DMS53 (cell line): ENCODE measurements around the gene CHCT1.
"Not testable (repeated sequence)": the region's sequence is repeated elsewhere in the genome, so short reads cannot be mapped to it uniquely, and the experiment has no call there.

Source experiments
- DNase-seq: peaks from one replicate; lab custom pipeline; 2025; lab: John Stamatoyannopoulos, UW

CHCT1 gene

DNA sequence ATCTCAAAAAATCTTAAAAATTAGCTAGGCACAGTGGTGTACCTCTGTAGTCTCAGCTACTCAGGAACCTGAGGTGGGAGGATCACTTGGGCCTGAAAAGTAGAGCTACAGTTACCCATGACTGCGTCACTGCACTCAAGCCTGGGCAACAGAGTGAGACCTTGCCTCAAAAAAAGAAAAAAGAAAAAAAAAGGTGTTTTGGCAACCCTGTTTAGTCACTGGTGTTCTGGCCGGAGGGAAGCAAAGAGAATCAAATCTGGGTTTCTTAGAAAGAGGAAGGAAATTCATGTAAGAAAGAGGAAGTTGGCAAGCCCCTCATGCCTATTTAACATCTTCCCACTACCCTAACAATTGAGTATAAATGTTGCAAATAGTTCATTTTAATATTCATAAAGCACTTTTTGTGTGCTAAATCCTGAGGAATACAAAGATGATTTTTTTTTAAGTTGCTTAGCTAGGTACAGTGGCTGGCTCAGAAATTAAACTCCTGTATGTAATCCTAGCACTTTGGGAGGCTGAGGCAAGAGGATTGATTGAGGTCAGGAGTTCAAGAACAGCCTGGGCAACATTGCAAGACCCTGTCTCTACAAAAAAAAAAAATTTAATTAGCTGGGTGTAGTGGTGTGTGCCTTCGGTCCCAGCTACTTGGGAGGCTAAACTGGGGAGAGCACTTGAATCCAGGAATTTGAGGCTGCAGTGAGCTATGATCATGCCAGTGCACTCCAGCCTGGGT, 23.9 kb upstream of the CHCT1 start:
- DNase-seq, result no peak

- DNase-seq, result no peak
Observed at GRCh38 chr17:60401819-60402218, 20.5 kb upstream of the CHCT1 start.

DNA sequence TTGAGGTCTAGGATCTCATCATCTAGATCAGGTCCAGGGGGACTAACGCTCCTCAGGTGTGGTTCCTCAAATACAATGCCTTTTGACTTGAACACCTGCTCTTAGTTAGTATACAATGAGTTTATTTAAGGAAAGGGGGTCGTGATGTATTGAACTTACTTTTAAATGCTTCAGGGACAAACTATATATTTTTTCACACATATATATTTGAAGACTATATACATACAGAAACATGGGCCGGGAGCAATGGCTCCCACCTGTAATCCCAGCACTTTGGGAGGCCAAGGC, 18.8 kb upstream of the CHCT1 start:
- no peak for DNase-seq

DNA sequence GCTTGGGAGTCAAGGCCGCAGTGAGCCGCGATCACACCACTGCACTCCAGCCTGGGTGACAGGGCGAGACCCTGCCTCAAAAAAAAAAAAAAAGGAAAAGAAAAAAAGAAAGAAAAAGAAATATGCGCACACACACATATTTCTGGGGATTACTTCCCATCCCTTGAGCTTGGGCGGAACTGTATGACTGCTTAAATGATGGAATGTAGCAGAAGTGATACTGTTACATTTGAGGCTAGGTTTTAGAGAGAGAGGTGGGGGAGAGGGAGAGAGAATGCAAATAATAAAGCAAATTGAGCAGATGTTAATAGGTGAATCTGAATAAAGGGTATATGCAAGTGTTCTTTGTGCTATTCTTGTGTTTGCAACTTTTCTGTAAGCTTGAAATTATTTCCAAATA, 18.3 kb upstream of the CHCT1 start:
- DNase-seq, result no peak

- no peak for DNase-seq
Observed at GRCh38 chr17:60406887-60407286, 15.4 kb upstream of the CHCT1 start.

DNA sequence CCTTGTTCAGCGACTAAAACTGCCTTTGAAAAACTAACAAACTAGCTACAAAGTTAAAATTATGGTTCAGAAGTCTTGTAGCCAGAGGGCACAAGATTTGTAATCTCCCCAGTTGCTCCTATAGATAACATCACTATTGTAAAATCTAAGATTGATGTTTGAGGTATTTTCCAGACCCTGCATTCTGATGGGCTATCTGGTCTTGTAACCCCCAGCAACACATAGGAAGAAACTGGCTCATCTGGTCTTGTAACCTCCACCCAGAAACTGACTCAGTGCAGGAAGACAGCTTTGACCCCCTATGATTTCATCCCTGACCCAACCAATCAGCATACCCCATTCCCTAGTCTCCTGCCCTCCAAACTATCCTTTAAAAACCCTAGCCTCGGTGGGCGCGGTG, 12.3 kb upstream of the CHCT1 start:
- DNase-seq, result no peak

DNA sequence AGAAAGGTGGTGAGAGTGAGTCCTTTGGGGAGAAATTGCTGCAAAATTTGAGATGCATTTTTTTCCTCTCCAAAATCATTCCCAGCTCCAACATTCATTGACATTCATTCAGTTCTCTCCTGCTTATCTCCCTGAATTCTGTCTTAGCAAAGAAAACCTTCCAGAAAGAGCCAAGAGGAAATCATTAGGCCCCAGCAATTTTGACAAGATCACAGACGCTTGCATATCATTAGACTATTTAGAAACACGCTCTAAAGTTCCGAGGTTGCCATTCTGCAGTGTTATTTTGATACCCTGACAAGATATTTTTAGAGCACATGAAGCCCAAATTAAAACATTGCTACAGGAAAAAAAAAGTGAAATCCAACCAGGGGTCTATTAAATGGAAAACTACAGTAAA, 9.6 kb upstream of the CHCT1 start:
- DNase-seq, result no peak

GRCh38 chr17:60415146-60415545, 7.1 kb upstream of the CHCT1 start:
- no peak for DNase-seq

DNA sequence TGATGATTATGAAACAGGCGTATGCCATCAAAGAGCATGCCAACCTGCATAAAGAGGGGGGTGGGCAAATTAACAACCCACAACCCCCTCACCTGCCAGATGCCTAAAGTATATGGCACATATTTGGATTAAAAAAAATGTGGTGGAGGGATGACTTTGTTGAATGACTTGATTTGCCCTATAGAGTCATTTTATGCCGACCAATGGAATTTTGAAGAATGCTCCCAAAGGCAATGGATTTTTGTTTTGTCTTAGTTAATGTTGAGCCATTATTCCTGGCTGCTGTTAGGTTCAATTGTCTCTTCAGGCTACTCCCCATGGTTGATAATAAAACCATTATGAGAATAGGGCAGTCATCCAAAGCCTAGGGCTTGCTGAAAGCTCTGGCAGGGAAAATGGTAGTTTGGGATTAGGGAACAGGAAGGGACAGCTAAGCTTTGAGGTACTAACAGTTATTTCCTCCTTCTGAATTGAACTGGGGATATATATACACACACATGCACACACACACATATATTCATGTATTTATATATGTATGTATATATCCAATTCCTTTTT, 5.8 kb upstream of the CHCT1 start:
- DNase-seq, result no peak

DNA sequence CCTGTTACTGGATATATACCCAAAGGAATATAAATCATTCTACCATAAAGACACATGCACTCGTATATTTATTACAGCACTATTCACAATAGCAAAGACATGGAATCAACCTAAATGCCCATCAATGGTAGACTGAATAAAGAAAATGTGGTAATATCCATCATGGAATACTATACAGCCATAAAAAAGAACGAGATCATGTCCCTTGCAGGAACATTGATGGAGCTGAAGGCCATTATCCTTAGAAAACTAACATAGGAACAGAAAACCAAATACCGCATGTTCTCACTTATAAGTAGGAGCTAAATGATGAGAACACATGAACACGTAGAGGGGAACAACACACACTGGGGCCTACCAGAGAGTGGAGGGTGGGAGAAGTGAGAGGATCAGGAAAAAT, 3.3 kb upstream of the CHCT1 start:
- not testable (repeated sequence) for DNase-seq

GRCh38 chr17:60419875-60420274, 2.4 kb upstream of the CHCT1 start:
- not testable (repeated sequence) for DNase-seq

DNA sequence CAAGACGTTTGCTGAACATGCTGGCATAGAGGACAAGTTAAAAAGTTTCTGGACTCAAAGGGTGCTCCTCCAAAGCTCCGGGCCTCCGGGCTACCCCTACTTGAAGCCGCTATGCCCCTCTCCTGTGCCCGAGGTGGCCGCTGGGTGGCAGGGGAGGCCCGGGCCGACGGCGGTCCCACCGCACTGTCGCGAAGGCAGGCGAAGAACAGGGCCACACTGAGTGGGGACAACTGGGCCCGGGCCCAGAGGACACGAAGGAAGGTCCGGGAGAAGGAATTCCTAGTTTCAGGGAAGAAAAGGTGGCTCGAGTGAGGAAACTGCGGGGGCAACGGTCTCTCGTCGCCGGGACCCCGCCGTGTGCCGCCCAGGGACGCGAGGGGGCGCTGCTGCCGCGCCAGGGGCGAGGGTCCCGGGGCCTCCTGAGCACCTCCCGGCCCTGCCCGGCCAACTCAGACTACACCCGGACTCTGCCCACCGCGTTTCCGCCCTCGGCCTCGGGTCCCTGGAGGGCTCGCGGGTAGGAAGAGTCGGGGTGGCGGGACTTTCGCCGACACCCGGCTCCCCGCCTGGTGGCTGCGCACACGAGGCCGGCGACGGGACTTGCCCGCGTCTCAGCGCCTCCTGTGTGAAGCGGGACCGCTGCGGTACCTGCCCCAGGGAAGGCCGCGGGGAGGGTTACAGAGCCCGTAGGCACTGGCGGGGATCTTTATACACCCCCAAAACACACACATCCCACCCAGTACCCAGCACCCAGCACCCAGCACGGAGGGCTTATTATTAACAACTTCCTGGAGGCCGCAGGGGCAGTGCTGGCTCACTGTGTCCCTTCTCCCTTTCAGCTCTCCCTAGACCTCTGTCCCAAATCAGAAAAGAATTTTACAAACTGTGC, 772 bp upstream of the CHCT1 start:
- peak; percentile 85 for DNase-seq

GRCh38 chr17:60423865-60424264, 1.6 kb downstream of the CHCT1 start:
- no peak for DNase-seq

DNA sequence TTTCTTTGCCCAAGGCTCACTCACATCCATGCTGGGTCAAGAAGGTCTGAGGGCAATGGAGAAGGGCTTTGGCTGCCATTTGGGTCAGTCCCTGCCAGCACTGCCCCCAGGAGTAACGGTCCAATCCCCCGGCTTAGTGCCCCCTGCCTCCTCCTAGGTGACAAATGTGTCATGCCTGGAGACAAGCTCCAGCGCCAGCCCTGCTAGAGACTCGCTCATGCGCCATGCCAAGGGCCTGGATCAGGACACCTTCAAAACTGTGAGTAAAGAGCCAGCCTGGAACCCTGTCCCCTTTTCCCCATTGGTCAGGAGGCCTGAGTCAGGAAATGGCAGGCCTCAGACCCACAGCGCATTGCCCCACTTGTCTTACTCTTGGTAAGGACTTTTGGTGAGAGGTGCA, 3.3 kb downstream of the CHCT1 start:
- DNase-seq, result no peak

DNA sequence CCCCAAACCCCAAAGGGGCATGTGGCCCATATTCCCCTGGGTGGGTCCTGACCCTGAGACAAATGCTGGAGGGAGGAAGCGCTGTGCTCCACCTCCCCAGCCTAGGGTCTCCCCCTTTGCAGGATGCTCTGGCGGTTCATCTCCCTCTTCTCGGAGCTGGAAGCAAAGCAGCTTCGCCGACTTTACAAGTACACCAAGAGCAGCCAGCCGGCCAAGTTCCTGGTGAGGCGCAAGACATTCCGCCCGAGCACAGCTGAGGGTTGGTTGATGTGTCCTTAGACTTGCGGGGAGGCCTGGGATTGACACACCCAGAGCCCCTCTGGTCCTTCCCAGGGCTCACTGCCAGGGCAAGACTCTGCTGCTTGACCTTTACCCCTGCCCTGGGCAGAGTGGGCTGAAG, 4.3 kb downstream of the CHCT1 start:
- DNase-seq, result no peak

DNA sequence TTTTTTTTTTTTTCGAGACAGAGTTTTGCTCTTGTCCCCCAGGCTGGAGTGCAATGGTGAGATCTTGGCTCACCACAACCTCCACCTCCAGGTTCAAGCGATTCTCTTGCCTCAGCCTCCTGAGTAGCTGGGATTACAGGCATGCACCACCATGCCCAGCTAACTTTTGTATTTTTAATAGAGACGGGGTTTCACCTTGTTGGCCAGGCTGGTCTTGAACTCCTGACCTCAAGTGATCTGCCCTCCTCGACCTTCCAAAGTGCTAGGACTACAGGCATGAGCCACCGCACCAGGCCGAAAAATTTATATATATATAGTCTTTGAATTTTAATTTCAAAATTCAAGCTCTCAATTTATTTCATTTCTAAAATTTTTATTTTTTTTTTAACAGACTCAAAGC, 6.2 kb downstream of the CHCT1 start:
- not testable (repeated sequence) for DNase-seq

- not testable (repeated sequence) for DNase-seq
Observed at GRCh38 chr17:60430561-60430960, 8.3 kb downstream of the CHCT1 start.

DNA sequence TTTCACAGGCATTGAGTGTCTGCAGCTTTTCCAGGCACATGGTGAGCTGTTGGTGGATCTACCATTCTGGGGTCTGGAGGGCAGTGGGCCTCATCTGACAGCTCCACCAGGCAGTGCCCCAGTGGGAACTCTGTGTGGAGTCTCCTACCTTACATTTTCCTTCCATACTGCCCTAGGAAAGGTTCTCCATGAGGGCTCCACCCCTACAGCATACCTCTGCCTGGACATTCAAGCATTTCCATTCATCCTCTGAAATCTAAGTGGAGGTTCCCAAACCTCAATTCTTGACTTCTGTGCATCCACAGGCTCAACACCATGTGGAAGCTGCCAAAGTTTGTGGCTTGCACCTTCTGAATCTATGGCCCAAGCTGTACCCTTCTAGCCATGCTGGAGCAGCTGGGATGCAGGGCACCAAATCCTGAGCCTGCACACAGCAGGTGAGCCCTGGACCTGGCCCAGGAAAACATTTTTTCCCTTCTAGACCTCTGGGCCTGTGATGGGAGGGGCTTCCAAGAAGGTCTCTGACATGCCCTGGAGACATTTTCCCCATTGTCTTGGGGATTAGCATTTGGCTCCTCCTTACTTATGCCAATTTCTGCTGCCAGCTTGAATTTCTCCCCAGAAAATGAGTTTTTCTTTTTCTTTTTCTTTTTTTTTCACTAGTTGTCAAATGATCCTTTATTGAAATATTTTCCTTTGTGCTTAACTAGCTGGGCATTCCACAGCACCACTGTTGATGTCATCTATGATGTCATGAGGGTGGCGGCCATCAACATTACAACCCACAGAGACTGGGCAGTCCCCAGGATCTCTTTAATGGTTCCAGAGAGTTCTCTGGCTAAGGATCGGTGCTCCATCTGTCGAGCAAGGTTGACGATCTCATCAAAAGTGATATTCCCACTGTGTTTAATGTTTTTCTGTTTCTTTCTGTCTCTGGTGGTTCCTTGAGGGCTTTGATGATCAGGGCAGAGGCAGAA, 11.0 kb downstream of the CHCT1 start:
- DNase-seq, result peak; percentile 2

- peak; percentile 81 for DNase-seq
Observed at GRCh38 chr17:60435244-60436167, 13.2 kb downstream of the CHCT1 start.

- DNase-seq, result no peak
Observed at GRCh38 chr17:60436676-60437075, 14.4 kb downstream of the CHCT1 start.

DNA sequence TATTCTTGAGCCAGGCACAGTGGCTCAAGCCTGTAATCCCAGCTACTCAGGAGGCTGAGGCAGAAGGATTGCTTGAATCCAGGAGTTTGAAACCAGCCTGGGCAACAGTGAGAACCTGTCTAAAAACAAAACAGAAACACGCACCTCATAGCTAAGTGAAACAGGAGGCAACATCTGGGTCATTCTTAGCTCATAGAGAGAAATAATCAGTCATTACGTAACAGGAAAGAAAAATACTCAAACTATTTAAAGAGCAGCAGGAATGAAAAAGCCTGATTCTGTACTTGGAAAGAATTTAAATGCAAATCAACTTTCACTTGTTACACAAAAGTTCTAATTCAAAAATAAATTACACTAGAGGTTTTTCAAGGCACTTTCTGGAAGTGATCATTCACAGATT, 17.2 kb downstream of the CHCT1 start:
- no peak for DNase-seq
